Gastrocnemius medialis (tissue), 4 donors: ENCODE measurements around the gene GASK1A.

Experiments
- CTCF ChIP-seq, 5 experiments: fragments of 450-650 bp in 3 of 5; fragments of 200-600 bp in 2 of 5; sonication (generic) in 2 of 5; IDR thresholded peaks in 4 of 5; conservative IDR thresholded peaks in 1 of 5; 1 replicate in 4 of 5; 2 replicates in 1 of 5; pipeline ENCODE4 v1.5.1; 2016 to 2019; ENCODE audit warnings: antibody characterized with exemption in 5 of 5, mild to moderate bottlenecking in 3 of 5, moderate library complexity in 3 of 5
- POLR2A ChIP-seq, 2 donors: fragments of 450-650 bp; IDR thresholded peaks; one replicate each; pipeline ENCODE4 v1.6.1; 2017; ENCODE audit warnings: antibody characterized with exemption in 2 of 2, mild to moderate bottlenecking in 2 of 2, moderate library complexity in 2 of 2

- TF ChIP-seq CTCF (IDR thresholded peaks at IDR 0.05 in 4 of 5, conservative IDR thresholded peaks at IDR 0.05 in 1 of 5): no peak
- TF ChIP-seq POLR2A (IDR thresholded peaks at IDR 0.05): no peak
Measured at GRCh38 chr3:43104039-43104438, 124.9 kb downstream of the GASK1A start.
